Fibroblast of the aortic adventitia (primary cell): Measurements from ENCODE around the gene MGMT. TPM values are rescaled to one million over a fixed set of nuclear protein-coding genes. Genes with fewer than 3 reads are reported as not detected.

ENCODE experiments used
- DNase-seq: peaks from one replicate; pipeline ENCODE4 v3.0.0-alpha.2; 2010; ENCODE audit warnings: low read depth
- H3K4me3 ChIP-seq: 2 replicates; pipeline ENCODE4 v1.5.1; 2011; ENCODE audit warnings: low read depth, mild to moderate bottlenecking, control low read depth, low read length, moderate library complexity
- CTCF ChIP-seq: IDR thresholded peaks from 2 replicates; pipeline ENCODE4 v1.5.1; 2011; ENCODE audit warnings: mild to moderate bottlenecking, low read length, control low read depth, inconsistent platforms; ENCODE audit not compliant: insufficient read depth
- total RNA-seq: library from RNA; depleted of rRNA; stranded (reverse); fragments of >200 nt; gene quantifications from 2 replicates; pipeline ENCODE4 v1.2.3, GENCODE V29; 2012; ENCODE audit warnings: low replicate concordance

The MGMT gene
- total RNA-seq, 1 donor: 21.8 TPM

- TF ChIP-seq CTCF: no peak
- no peak overlapping the region for H3K4me3 ChIP-seq
- DNase-seq: no peak
Measured at GRCh38 chr10:129784891-129785290, 317.9 kb downstream of the MGMT start.

- TF ChIP-seq CTCF: no peak
- no peak for DNase-seq
- no peak overlapping the region for H3K4me3 ChIP-seq
Measured at GRCh38 chr10:129785536-129785981, 318.5 kb downstream of the MGMT start.

GRCh38 chr10:129786216-129786615, 319.2 kb downstream of the MGMT start:
- DNase-seq: no peak
- no peak for TF ChIP-seq CTCF
- no peak overlapping the region for H3K4me3 ChIP-seq

- H3K4me3 ChIP-seq: no peak overlapping the region
- no peak for DNase-seq
- no peak for TF ChIP-seq CTCF
Measured at GRCh38 chr10:129787557-129787956, 320.5 kb downstream of the MGMT start.

GRCh38 chr10:129788215-129788614, 321.2 kb downstream of the MGMT start:
- no peak for TF ChIP-seq CTCF
- no peak for DNase-seq
- H3K4me3 ChIP-seq: no peak overlapping the region

GRCh38 chr10:129790715-129791446, 323.8 kb downstream of the MGMT start:
- H3K4me3 ChIP-seq: no peak overlapping the region
- TF ChIP-seq CTCF: no peak
- DNase-seq: no peak

- TF ChIP-seq CTCF: no peak
Measured at GRCh38 chr10:129792141-129792540, 325.1 kb downstream of the MGMT start.

More at GRCh38 chr10:129792141-129792540, 325.1 kb downstream of the MGMT start:
- no peak overlapping the region for H3K4me3 ChIP-seq
- no peak for DNase-seq
